Endothelial cell of umbilical vein (primary cell): Measurements from ENCODE around the gene NINL. TPM values are rescaled to one million over a fixed set of nuclear protein-coding genes. Genes with fewer than 3 reads are reported as not detected.

ENCODE experiments used
- BruUV-seq: library from RNA; stranded (reverse); fragments of 400-500 nt; replicated peaks from 2 replicates; lab custom pipeline; 2021; lab: Mats Ljungman, UMichigan
- CTCF ChIA-PET: fragments of 300-600, 350-600 bp; sonication (Branson Sonifier 250); formaldehyde crosslinking; loops from one replicate; lab custom pipeline; 2021; ENCODE audit warnings: antibody characterized with exemption, inconsistent platforms; lab: Charles Lee
- POLR2A ChIA-PET: fragments of 300-600, 350-600 bp; sonication (Branson Sonifier 250); formaldehyde crosslinking; loops from one replicate; lab custom pipeline; 2021; ENCODE audit warnings: antibody characterized with exemption, inconsistent platforms; lab: Charles Lee
- DNase-seq: peaks from one replicate; pipeline ENCODE4 v3.0.0-alpha.2; 2011; ENCODE audit warnings: low read depth, low spot score
- FAIRE-seq: peaks from 2 replicates; lab custom pipeline; 2011; peaks lifted over from hg19 to GRCh38; lab: Jason Lieb, UNC
- H2AFZ ChIP-seq: 2 replicates; pipeline ENCODE4 v1.6.0; 2012; ENCODE audit warnings: low read depth, low read length, control low read depth, inconsistent platforms
- H3K27ac ChIP-seq: 2 replicates; pipeline ENCODE4 v1.5.1; 2011; ENCODE audit warnings: low read depth, mild to moderate bottlenecking, control low read depth, low read length, moderate library complexity; ENCODE audit not compliant: insufficient read depth
- H3K27me3 ChIP-seq, 2 experiments: 2 replicates each; pipeline versions ENCODE4 v1.6.0 to v1.6.1; 2011; ENCODE audit warnings: low read length in 2 of 2, mixed read lengths in 1 of 2; ENCODE audit not compliant: control insufficient read depth in 2 of 2, insufficient read depth in 2 of 2
- H3K36me3 ChIP-seq, 2 experiments: 2 replicates in 1 of 2; 3 replicates in 1 of 2; pipeline ENCODE4 v1.5.1; 2011; ENCODE audit warnings: low read length in 2 of 2, mild to moderate bottlenecking in 1 of 2, moderate library complexity in 1 of 2; ENCODE audit not compliant: control insufficient read depth in 2 of 2, insufficient read depth in 2 of 2; ENCODE audit errors: extremely low read depth in 1 of 2
- H3K4me1 ChIP-seq: 3 replicates; pipeline ENCODE4 v1.5.1; 2011; ENCODE audit warnings: mild to moderate bottlenecking, low read length; ENCODE audit not compliant: control insufficient read depth, insufficient read depth; ENCODE audit errors: extremely low read depth
- H3K4me2 ChIP-seq: 2 replicates; pipeline ENCODE4 v1.6.1; 2011; ENCODE audit warnings: low read length, control low read depth, mixed read lengths; ENCODE audit not compliant: insufficient read depth
- H3K4me3 ChIP-seq, 3 experiments: fragments of 200-600 bp in 1 of 3; sonication (generic), shearing (Covaris generic) in 1 of 3; replicated peaks in 1 of 3; 2 replicates each; pipeline ENCODE4 v1.5.1; 2011 to 2016; ENCODE audit warnings: control low read depth in 3 of 3, low read length in 3 of 3, mild to moderate bottlenecking in 2 of 3, inconsistent platforms in 1 of 3, low read depth in 1 of 3, moderate library complexity in 1 of 3; ENCODE audit not compliant: insufficient read depth in 1 of 3
- H3K79me2 ChIP-seq: 2 replicates; pipeline ENCODE4 v1.6.0; 2012; ENCODE audit warnings: low read length, inconsistent platforms; ENCODE audit not compliant: control insufficient read depth, insufficient read depth
- H3K9ac ChIP-seq: replicated peaks from 2 replicates; pipeline ENCODE3; 2011; ENCODE audit warnings: low read length, control low read depth; ENCODE audit not compliant: insufficient read depth; ENCODE audit errors: extremely low read depth
- H3K9me1 ChIP-seq: replicated peaks from 3 replicates; pipeline ENCODE4 v1.6.0; 2011; ENCODE audit warnings: mild to moderate bottlenecking, low read length; ENCODE audit not compliant: control insufficient read depth, insufficient read depth; ENCODE audit errors: extremely low read depth
- H3K9me3 ChIP-seq: replicated peaks from 2 replicates; pipeline ENCODE4 v1.5.1; 2012; ENCODE audit warnings: low read length, inconsistent platforms; ENCODE audit not compliant: control insufficient read depth, insufficient read depth
- H4K20me1 ChIP-seq: replicated peaks from 2 replicates; pipeline ENCODE3; 2011; ENCODE audit warnings: mild to moderate bottlenecking, low read length; ENCODE audit not compliant: control insufficient read depth, insufficient read depth; ENCODE audit errors: extremely low read depth
- CTCF ChIP-seq, 2 donors: IDR thresholded peaks; 1 replicate in 1 of 2; 2 replicates in 1 of 2; pipeline ENCODE4 v1.5.1; 2011; ENCODE audit warnings: low read length in 2 of 2, mild to moderate bottlenecking in 2 of 2, moderate library complexity in 2 of 2, control low read depth in 1 of 2, inconsistent platforms in 1 of 2, low read depth in 1 of 2; ENCODE audit not compliant: insufficient read depth in 1 of 2; ENCODE audit errors: extremely low read depth in 1 of 2
- EZH2 ChIP-seq: IDR thresholded peaks from 2 replicates; pipeline ENCODE4 v1.6.1; 2012; ENCODE audit warnings: borderline replicate concordance, low read depth, mild to moderate bottlenecking, moderate library complexity, low read length, inconsistent platforms; ENCODE audit not compliant: severe bottlenecking
- FOS ChIP-seq: IDR thresholded peaks from 2 replicates; pipeline ENCODE4 v1.6.1; 2011; ENCODE audit warnings: mild to moderate bottlenecking, low read length, moderate library complexity, borderline replicate concordance; ENCODE audit not compliant: insufficient read depth
- GATA2 ChIP-seq: IDR thresholded peaks from 2 replicates; pipeline ENCODE4 v1.7.0; 2011; ENCODE audit warnings: low read depth, mild to moderate bottlenecking, moderate library complexity, mixed read lengths, low read length; ENCODE audit not compliant: insufficient read length, insufficient read depth
- JUN ChIP-seq: IDR thresholded peaks from 2 replicates; pipeline ENCODE4 v1.6.1; 2011; ENCODE audit warnings: borderline replicate concordance, low read depth; ENCODE audit not compliant: insufficient read length, insufficient read depth
- MAX ChIP-seq: IDR thresholded peaks from 2 replicates; pipeline ENCODE4 v1.6.1; 2011; ENCODE audit not compliant: insufficient read depth, insufficient read length
- MYC ChIP-seq: IDR thresholded peaks from one replicate; pipeline ENCODE4 v1.6.1; 2011; ENCODE audit warnings: mild to moderate bottlenecking, low read depth, low read length
- POLR2A ChIP-seq: IDR thresholded peaks from 2 replicates; pipeline ENCODE4 v1.6.1; 2012; ENCODE audit warnings: low read depth, mild to moderate bottlenecking, control low read depth, low read length
- POLR2AphosphoS5 ChIP-seq: IDR thresholded peaks from 2 replicates; pipeline ENCODE4 v1.6.1; 2012; ENCODE audit warnings: low read depth, mild to moderate bottlenecking, control low read depth, low read length, moderate library complexity; ENCODE audit not compliant: insufficient read depth
- dilution Hi-C: fragments of 300-500 bp; cut with MboI; formaldehyde crosslinking; loops from one replicate; pipeline ENCODE4 v1.15.0; 2019; ENCODE audit warnings: low sequenced_read_pairs; ENCODE audit not compliant: extremely low pct_ligation_motif_present
- intact Hi-C: fragments of 100-400 bp; cut with micrococcal nuclease; formaldehyde crosslinking; loops from one replicate; pipeline ENCODE4 v1.10.0; 2022
- polyA plus RNA-seq, 4 experiments: library from polyadenylated mRNA; depleted of rRNA in 3 of 4; stranded (reverse) in 3 of 4; unstranded in 1 of 4; fragments of >200 nt; gene quantifications; 2 replicates each; pipeline versions ENCODE4 v1.2.1 to v1.2.3, GENCODE V29; 2011 to 2012; ENCODE audit warnings: missing spikeins in 1 of 4
- total RNA-seq: library from RNA; stranded (reverse); gene quantifications from 2 replicates; pipeline ENCODE4 v1.2.3, GENCODE V29; 2021

The NINL gene
- total and polyA plus RNA-seq, 2 donors (not counting 3 experiments of a cell fraction or from before 2014, with no cell fraction given) = 13.2 to 25.5 TPM

- Histone ChIP-seq H4K20me1 (no peaks in the 10 kb centered on the region), H3K27ac (no peak overlapping the region), H3K4me1 (no peaks in the 10 kb centered on the region), H3K79me2 (no peaks in the 10 kb centered on the region), H2AFZ (no peak overlapping the region), H3K27me3 (no peaks in the 10 kb centered on the region), H3K9ac (no peak overlapping the region), H3K9me3 (no peaks in the 10 kb centered on the region), H3K4me2 (no peak overlapping the region), H3K4me3 (no peak overlapping the region), H3K9me1 (no peaks in the 10 kb centered on the region), H3K36me3 (peaks cover 0 to 13% of the 10 kb centered on the region in 2 experiments)
- DNase-seq = no peak
- no peak for TF ChIP-seq JUN
- no peak for TF ChIP-seq MAX
- TF ChIP-seq CTCF (IDR thresholded peaks at IDR 0.05; ENCODE audit: extremely low read depth in 1 of 2, insufficient read depth in 1 of 2, low read depth in 1 of 2, low read length in 2 of 2) = no peak
- TF ChIP-seq GATA2 = no peak
- TF ChIP-seq MYC = no peak
- TF ChIP-seq FOS = no peak
- no peak for TF ChIP-seq POLR2A
- TF ChIP-seq EZH2 = no peak
- TF ChIP-seq POLR2AphosphoS5 = no peak
- no peak for FAIRE-seq
- BruUV-seq = no TSS peak
- intact Hi-C loops (no loop called here), dilution Hi-C loops (no loop called here)
- ChIA-PET CTCF (interaction anchor here (1.2 to 1.4 kb wide), 3 partner anchors 11 to 13 kb away, joined by 3 to 5 read pairs (median 3); no protein-coding TSS in a partner anchor), POLR2A (no interaction called here)
These were observed 63.9 kb downstream of the NINL start for GRCh38 chr20:25521382-25521781.
